ENCODE measurements around the gene RALGPS2.
"Not testable (repeated sequence)": the region's sequence is repeated elsewhere in the genome, so short reads cannot be mapped to it uniquely, and the experiment has no call there.

DNA sequence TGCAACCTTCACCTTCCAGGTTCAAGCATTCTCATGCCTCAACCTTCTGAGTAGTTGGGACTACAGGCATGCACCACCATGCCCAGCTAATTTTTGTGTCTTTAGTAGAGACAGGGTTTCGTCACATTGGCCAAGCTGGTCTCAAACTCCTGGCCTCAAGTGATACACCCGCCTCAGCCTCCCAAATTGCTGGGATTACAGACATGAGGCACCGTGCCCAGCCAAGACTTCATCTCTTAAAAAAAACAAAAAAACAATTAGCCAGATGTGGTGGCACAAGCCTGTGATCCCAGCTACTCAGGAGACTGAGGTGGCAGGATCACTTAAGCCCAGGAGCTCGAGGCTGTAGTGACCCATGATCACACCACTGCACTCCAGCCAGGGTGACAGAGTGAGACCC is 224.8 kb downstream of the RALGPS2 start:
- not testable (repeated sequence) for TF ChIP-seq CTCF, EZH2 (IDR thresholded peaks at IDR 0.05)

Data from neural progenitor cell (in vitro differentiated cells).